RCC 7860 (cell line): Measurements from ENCODE around the gene WFDC6.
"Not testable (repeated sequence)": the region's sequence is repeated elsewhere in the genome, so short reads cannot be mapped to it uniquely, and the experiment has no call there.

Source experiments
- DNase-seq: peaks from one replicate; pipeline ENCODE4 v3.0.0-alpha.2; 2015; ENCODE audit warnings: low spot score
- FAIRE-seq: peaks from 2 replicates; lab custom pipeline; 2012; peaks lifted over from hg19 to GRCh38; lab: Jason Lieb, UNC

The WFDC6 gene

DNA sequence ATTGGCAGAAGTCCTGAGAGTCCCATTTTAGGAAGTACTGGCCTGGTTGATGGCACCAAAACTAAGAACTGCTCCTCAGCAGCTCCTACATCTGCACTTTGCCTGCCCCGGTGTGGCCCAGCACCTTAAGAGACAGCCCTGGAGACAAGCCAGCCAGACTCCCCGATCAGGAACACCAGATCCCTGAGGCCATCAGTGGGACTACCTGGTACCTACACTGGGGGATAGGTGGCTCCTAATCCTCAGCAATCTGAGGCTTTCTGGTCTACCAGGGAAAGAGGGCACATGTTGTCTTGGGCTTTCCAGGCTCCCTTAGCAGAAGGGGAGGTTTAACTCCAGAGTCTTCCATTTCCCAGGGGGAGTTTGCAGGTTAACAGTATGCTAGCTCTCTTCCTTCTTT, at the start of gene WFDC6:
TSS of gene WFDC6 (minus strand) at position 101 of the 400 bp plus-strand sequence. CDS start at position 26, 75 bp downstream.
- DNase-seq (no peak), FAIRE-seq (no peak)

DNA sequence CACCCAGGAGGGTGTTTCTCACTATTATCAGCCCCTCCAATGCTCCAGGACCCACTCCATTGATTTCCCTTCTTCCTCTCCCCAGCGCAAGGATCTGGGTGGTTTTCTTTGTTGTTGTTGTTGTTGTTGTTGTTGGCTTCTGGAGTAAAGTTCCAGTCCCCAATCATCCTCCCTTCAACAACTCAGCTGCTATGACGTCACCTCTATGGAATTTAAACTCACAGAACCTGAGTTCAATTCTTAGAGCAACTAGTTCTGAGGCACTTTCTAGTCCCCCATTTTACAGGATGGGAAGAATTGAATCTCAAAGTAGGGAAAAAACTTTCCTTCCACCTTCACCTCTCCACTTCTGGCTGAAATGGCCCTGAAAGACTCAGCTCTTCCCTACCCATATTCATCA, 49.5 kb upstream of the WFDC6 start:
- DNase-seq (no peak), FAIRE-seq (no peak)

- not testable (repeated sequence) for FAIRE-seq, DNase-seq
Measured at GRCh38 chr20:45585986-45586385, 46.7 kb upstream of the WFDC6 start.

DNA sequence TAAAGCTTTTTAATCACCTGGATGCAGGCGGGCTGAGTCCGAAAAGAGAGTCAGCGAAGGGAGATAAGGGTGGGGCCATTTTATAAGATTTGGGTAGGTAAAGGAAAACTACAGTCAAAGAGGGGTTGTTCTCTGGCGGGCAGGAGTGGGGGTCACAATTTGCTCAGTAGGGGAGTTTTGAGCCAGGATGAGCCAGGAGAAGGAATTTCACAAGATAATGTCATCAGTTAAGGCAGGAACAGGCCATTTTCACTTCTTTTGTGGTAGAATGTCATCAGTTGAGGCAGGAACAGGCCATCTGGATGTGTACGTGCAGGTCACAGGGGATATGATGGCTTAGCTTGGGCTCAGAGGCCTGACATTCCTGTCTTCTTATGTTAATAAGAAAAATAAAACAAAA, 45.0 kb upstream of the WFDC6 start:
- FAIRE-seq, DNase-seq: not testable (repeated sequence)

DNA sequence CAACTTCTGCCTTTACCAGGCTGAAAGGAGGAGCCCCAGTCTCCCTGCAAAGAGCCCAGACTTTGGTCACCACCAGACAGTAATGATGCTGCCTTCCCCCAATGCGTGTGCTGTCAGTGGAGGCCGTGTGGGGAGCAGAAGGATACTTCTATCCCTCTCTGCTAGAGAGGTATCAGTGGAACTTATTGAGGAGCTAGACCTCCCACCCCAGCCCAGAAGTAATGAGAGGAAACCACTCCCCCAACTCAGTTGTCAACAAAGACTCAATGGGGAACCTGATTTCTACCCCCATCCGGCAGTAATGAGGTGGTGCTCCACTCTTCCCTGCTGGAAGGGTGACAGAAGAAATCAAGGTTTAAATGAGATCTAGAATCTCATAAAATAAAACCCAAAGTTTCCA, 44.2 kb upstream of the WFDC6 start:
- FAIRE-seq (no peak), DNase-seq (no peak)

GRCh38 chr20:45581702-45582101, 42.4 kb upstream of the WFDC6 start:
- no peak for DNase-seq

DNA sequence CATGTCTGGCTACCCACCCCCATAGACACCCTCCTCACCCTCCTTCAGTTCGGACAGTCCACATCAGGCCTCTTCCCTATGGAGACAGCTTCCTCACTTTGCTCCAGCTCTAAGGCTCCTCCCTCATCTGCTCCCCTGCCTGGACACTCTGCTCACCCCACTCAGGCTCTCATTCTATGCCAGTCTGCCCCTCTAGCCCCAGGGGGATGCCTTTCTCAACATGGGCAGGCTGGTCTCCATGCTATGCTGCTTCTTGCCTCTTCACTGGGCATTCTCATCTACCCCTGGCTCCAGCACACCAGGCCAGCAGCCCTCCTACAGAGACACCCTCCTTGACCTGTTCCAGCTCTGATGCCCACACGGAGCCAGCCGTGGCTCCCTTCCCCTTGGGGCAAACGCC, 39.9 kb upstream of the WFDC6 start, which contains the start of gene WFDC8:
TSS of gene WFDC8 (minus strand) at position 101 of the 400 bp plus-strand sequence. CDS start at position 64, 37 bp downstream.
- DNase-seq (no peak), FAIRE-seq (no peak)

More at GRCh38 chr20:45581702-45582101, 42.4 kb upstream of the WFDC6 start:
- FAIRE-seq: no peak

DNA sequence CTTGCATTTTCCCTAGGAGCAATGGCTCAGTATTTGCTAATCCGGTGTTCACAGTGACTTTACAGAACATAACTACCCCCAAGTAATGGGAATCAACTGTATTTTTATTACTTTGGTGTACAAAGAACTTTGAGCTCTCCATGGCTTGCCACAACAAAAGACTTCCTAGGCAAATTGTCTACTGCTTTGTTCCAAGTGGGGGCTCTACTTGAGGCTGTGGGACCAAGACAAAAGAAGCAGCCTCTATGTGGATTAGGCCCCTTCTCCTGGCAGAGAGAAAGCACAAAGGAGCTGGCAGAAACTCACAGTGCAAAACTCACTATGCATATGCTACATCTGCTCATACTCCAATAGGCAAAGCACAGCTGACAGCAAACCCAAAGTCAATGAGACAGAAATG, 38.9 kb upstream of the WFDC6 start:
- no peak for DNase-seq
- FAIRE-seq: no peak

DNA sequence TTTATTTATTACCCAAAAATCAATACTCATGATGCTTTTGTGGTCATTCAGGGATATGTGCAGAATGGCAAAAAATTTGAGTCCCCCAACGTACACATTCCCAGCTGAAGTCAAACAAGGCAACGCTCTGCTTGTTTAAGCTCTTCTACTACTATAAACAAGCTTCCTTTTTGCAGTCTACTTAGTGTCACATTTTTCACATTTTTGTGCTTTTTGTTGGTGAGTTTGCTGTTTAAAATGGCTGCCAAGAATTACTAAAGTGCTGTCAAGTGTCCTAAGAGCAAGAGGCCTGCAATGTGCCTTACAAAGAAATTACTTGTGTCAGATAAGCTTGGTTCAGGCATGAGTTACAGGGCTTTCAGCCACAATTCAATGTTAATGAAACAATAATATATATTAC, 37.7 kb upstream of the WFDC6 start:
- DNase-seq (no peak), FAIRE-seq (no peak)

- FAIRE-seq (no peak), DNase-seq (no peak)
Measured at GRCh38 chr20:45575931-45576330, 36.6 kb upstream of the WFDC6 start.

DNA sequence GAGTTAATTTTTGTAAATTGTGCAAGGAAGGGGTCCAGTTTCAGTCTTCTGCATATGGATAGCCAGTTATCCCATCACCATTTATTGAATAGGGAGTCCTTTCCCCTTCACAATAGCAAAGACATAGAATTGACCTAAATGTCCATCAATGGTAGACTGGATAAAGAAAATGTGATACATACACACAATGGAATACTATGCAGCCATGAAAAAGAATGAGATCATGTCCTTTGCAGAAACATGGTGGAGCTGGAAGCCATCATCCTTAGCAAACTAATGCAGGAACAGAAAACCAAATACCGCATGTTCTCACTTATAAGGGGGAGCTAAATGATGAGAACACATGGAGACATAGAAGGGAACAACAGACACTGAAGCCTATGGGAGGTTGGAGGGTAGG, 30.4 kb upstream of the WFDC6 start:
- DNase-seq, FAIRE-seq: not testable (repeated sequence)

- no peak for FAIRE-seq
- DNase-seq: no peak
Measured at GRCh38 chr20:45564760-45565276, 25.5 kb upstream of the WFDC6 start.

GRCh38 chr20:45555198-45555597, 15.9 kb upstream of the WFDC6 start:
- DNase-seq: no peak
- FAIRE-seq: no peak

- FAIRE-seq (no peak), DNase-seq (no peak)
Measured at GRCh38 chr20:45552456-45552855, 13.2 kb upstream of the WFDC6 start.

DNA sequence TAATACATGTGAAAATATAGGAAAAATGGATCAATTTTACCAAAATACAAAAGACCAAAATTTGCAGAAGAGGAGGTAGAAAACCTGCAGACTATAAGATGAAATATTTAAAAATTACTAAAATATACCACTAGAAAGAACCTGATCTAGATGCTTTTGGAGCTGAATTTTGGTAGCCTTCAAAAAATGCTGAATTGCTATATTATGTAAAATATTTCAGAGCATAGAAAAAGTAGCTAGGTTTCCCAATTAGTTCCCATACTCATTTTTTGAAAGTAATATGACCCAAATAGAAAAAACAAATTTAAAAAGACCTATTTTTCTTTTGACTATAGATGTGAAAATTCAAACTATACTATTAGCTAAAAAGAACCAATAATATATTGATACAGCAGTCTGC, 11.5 kb upstream of the WFDC6 start:
- FAIRE-seq: no peak
- DNase-seq: no peak

DNA sequence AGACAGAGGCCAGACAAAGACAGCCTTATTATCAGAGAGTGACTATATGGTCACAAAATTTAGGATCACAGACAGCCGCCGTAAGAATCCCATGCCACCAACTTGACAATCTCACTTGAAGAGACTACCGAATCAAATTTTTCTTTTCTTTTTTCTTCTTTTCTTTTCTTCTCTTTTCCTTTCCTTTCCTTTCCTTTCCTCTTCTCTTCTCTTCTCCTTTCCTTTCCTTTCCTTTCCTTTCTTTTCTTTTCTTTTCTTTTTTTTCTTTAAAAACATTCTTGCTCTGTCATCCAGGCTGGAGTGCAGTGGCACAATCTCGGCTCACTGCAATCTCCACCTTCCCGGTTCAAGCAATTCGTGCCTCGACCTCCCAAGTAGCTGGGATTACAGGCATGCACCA, 9.1 kb upstream of the WFDC6 start:
- DNase-seq (no peak), FAIRE-seq (no peak)

- FAIRE-seq (no peak), DNase-seq (no peak)
Measured at GRCh38 chr20:45547206-45547770, 8.0 kb upstream of the WFDC6 start, which contains the start of gene EPPIN. Gene EPPIN, minus strand, starts transcription at chr20:45547401. Its CDS starts 44 bp downstream, at chr20:45547357.

DNA sequence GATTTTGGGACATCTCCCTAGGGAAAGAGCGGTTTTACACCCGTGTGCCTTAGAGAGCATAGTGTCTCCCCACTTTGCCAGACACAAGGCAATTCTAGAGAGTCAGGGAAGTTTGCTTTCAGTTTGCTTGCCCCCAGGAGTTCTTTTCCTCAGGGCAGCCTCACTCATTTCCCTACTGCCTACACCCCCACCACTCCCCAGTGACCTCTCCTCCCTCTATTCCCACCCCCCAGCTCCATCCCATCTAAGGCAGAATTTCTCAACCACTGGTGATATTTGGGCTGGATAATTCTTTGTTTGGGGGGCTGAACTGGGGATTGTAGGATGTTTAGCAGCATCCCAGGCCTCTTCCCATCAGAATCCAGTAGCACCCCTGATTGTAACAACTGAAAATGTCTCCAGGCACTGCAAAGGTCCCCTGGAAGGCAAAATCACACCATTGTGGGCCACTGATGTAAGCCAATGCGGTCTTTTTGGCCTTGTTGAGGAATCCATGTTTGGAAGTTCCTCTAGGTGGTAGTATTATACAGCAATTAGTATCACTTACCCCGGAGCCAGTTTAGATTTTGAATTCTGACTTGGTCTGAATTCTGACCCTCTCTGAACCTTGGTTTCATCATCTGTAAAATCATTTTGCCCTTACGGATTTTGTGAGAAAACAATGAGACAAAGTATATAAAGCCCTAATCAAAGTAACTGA, 6.6 kb upstream of the WFDC6 start:
- no peak for FAIRE-seq
- no peak for DNase-seq

- FAIRE-seq (no peak), DNase-seq (no peak)
Measured at GRCh38 chr20:45545351-45545750, 6.1 kb upstream of the WFDC6 start.

DNA sequence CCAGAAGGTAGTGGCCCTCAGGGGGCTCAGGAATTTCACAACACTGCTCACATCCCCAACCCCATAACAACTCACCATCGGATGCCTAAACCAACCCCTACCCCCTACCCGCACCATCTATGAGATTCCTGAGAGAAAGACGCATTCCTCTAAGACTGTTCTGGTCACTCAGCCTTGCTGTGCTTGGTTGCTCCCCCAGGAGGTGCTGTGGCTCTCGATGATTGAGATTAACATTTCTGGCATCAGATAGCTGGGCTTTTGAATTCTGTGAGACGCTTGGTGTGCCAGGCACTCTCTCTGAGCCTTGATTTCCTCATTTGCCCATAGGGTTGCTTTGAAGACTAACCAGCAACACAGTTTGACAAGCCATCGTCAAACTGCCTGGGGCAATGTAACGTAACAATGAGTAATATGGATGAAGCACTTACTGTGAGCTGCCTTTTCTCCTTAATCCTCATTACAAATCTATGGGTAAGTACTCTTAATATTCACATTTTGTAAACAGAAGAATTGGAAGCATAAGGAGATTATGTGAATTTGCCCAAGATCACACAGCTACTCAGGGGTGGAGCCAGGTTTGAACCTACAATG, 978 bp downstream of the WFDC6 start:
- DNase-seq: no peak
- no peak for FAIRE-seq

DNA sequence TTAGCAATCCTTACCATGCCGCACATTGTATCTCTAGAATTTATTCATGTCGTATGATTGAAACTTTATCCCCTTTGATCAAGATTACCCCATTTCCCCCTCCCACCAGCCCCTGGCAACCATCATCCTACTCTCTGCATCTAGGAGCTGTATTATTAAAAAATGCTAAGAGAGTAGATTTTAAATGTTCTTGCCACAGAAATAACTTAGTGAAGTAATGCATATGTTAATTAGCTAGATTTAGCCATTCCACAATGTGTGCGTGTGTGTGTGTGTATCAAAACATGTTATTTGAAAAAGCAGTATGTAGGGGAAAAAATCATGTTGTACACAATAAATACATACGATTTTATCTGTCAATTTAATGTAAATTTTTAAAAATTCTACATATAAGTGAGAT, 12.0 kb downstream of the WFDC6 start:
- FAIRE-seq: no peak

GRCh38 chr20:45523821-45524220, 15.5 kb downstream of the WFDC6 start:
- DNase-seq (no peak), FAIRE-seq (no peak)

More for the DNA sequence above, 12.0 kb downstream of the WFDC6 start:
- DNase-seq: no peak
